ENCODE measurements around the gene ZMYND8.
A peak's percentile ranks its signal among the peaks of the same experiment; 100 is the strongest.
"Not testable (repeated sequence)": the region's sequence is repeated elsewhere in the genome, so short reads cannot be mapped to it uniquely, and the experiment has no call there.

The ZMYND8 gene

DNA sequence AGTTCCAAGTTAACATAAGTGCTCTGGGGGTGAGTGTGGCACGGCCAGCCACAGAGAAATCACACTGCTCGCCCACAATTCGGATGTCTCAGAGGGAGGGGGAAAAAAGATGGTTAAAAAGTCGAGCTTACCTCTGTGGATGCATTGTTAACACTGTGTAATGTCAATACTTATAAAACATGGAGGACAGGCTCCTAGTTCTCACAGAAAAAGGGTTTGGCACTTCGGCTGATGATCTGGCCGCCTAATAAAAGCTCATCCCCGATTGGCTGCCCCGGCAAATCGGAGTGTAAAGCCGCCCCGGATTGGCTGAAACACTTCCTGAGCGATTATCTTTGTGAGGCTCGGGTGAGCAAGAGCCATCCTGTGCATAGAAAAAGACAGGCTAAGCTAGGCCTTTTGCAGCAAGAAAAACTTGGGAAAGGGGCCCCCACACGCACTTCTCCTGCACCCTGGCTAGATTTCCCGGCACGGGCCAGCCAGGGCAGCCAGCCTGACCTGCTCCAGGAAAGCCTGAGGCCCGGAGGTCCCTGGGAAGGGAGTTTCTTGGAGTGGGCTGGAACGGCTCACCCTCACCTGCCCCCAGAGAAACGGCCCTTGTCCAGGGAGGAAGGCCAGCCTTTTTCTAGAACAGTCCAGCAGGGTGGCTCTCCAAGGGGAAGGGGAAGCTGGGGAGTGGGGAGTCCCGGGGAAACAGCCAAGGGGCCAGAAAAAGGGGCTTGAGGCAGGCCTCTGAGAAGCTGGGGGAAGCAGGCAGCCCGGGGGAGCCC lies at the start of gene ZMYND8:
Gene ZMYND8, minus strand, starts transcription at position 174 of the 770 bp plus-strand sequence. Its CDS starts 29 bp downstream, at position 145.
- peak; percentile 94 for DNase-seq

- no peak for DNase-seq
These were observed 49.4 kb upstream of the ZMYND8 start for GRCh38 chr20:47405775-47406325.

GRCh38 chr20:47400685-47401084 lies 44.2 kb upstream of the ZMYND8 start:
- DNase-seq: no peak

- DNase-seq: no peak
These were observed 41.3 kb upstream of the ZMYND8 start for GRCh38 chr20:47397652-47398301.

DNA sequence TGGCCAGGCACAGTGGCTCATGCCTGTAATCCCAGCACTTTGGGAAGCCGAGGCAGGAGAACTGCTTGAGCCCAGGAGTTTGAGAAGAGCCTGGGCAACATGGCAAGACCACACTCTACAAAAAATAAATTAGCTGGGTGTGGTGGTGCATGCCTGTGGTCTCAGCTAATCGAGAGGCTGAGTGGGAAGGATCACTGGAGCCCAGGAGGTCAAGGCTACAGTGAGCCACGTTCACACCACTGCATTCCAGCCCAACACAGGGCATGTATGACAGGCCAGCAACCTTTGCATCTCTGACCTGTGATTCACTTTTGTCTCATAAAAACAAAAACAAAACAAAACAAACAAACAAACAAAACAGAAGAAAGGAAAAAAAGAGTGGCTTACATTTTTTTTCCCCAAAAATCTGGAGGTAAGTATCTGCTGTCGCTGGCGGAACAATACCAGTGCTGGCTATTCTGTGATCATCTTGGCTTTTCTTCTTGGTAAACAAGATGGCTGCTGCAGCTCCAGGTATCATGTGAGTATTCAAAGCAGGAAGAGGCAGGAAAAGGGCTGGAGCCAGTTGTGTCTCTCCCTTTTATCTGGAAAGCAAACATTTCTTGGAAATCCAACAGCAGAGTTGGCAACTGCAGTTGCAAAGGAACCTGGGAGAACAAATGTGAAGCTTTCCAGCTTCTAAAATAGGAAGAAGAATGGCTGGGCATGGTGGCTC lies 40.4 kb upstream of the ZMYND8 start:
- DNase-seq: peak; percentile 44

GRCh38 chr20:47393796-47394514 lies 37.5 kb upstream of the ZMYND8 start:
- DNase-seq: not testable (repeated sequence)

GRCh38 chr20:47392721-47393073 lies 36.2 kb upstream of the ZMYND8 start:
- peak; percentile 56 for DNase-seq

- DNase-seq: peak; percentile 98
These were observed 35.7 kb upstream of the ZMYND8 start for GRCh38 chr20:47392015-47392720.

GRCh38 chr20:47391276-47392010 lies 34.9 kb upstream of the ZMYND8 start:
- no peak for DNase-seq

GRCh38 chr20:47389867-47390347 lies 33.4 kb upstream of the ZMYND8 start:
- DNase-seq: peak; percentile 84

- DNase-seq: not testable (repeated sequence)
These were observed 29.5 kb upstream of the ZMYND8 start for GRCh38 chr20:47385968-47386367.

DNA sequence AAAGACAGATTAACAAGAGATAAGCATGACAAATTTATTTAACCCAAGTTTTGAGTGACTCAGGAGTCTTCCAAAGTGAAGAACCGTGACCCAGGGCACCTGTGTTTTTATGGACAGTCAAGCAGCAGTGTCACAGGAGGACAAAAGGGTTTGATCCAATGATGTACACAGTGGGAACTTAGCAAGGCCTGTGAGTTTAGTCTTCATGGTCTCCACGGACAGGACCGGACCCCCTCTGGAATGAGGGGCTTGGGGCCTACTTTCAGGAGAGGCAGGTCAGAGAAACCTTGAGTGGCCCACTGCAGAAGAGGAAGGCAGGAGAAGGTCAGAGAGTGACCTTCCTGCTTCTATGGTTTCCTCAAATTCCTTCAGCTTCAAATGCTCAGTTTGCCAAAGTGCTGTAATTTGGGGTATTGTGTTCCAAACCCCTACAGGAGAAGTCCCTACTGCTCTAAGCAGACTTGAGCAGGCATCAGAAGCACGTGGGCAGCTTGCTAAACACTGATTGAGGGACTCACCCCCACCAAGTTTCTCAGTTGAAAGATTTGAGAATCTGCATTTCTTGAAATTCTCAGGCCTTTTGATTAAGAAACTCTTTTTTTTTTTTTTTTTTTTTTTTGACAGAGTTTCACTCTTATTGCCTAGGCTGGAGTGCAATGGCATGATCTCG lies 26.4 kb upstream of the ZMYND8 start:
- DNase-seq: no peak

DNA sequence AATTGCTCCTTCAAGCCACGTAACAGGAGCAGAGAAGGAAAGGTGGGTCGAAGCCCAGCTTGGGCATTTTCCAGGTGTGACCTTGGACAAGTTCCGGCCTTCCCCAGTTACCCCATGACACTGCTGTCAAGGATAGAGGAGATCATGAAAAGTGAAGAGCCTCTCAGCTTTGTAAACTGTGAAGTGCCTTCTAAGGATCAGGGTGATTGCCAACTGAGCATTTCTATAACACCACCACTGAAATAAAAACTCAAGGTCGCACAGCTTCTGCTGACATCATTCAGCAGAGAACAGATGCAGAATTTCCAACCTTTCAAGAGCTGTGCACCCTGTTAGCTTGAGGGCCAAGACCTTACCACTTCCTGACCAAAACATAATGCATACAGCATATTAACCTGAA lies 24.0 kb upstream of the ZMYND8 start:
- no peak for DNase-seq

DNA sequence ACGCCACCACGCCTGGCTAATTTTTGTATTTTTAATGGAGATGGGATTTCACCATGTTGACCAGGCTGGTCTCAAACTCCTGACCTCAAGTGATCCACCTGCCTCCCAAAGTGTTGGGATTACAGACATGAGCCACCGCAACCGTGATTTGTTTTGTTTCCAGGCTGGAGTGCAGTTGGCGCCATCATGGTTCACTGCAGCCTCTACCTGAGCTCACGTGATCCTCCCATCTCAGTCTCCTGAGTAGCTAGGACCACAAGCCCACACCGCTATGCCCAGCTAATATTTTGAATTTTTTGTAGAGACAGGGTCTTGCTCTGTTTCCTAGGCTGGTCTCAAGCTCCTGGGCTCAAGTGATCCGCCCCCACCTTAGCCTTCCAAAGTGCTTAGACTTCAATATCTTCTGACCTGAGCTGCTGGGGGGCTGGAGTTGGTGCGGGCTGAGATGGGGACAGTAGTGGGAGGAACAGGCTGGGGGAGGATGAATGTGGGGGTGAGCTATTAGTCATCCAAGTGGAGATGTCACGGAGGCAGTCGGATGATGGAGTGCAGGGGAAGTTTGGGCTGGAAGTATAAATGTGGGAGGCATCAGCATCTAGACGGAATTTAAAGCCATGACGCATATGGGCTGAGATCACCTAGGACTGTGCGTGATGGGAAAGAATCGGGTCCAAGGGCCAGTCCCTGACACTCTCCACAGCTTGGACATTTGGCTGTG lies 23.1 kb upstream of the ZMYND8 start:
- peak; percentile 91 for DNase-seq

DNA sequence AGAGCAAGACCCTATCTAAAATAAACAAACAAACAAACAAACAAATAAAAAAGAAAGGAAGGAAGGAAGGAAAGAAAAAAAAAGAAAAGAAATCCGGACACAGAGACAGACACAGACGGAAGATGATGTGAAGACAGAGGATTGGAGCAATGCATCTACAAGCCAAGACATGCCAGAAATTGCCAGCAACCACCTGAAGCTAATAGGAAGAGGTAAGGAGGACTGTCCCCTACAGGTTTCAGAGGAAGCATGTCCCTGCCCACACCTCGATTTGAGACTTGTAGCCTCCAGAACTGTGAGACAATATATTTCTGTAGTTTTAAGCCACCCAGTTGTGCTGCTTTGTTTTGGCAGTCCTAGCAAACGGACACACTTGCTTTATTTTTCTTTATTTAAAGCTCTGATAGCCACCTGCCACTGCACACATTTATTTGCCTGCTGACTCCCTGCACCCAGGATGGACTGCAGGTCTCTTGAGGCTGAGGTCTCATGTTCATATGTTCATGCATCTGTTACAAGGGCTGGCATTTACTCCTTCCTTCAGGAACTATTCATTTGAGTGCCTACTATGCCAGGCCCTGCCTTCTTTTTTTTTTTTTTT lies 20.7 kb upstream of the ZMYND8 start:
- no peak for DNase-seq

DNA sequence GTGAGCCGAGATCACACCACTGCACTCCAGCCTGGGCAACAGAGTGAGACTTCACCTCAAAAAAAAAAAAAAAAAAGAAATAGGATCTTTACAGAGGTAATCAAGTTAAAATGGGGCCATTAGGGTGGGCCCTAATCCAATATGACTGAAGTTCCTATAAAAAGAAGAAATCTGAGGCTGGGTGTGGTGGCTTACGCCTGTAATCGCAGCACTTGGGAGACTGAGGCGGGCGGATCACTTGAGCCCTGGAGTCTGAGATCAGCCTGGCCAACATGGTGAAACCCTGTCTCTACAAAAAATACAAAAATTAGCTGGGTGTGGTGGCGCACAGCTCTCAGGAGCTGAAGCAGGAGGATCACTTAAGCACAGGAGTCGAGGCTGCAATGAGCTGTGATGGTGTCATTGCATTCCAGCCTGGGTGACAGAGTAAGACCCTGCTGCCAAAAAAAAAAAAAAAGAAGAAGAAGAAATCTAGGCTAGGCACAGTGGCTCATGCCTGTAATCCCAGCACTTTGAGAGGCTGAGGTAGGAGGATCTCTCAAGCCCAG lies 19.7 kb upstream of the ZMYND8 start:
- not testable (repeated sequence) for DNase-seq

- DNase-seq: not testable (repeated sequence)
These were observed 17.6 kb upstream of the ZMYND8 start for GRCh38 chr20:47374121-47374520.

DNA sequence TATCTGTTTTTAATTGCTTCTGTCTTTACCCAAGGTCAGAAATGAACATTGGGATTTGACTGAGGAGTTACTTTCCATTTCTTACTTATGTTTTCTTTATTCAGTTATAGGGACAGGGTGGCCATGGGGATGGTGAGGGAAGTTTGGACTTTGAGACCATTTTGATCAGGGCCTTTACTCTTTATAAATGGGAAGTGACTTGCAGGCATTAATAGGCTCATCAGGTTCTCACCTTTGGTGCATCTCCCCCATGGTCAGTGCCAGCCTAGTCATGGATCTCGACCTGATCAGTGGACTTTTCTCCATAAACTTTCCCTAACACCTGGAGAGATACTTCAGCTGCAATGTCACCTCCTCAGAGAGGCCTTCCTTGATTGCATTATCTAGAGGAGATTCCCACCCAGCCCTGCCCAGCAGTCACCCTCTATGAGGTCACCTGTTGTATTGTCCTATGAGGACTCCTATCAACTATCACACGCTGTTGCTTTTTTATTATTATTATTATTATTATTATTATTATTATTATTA lies 16.8 kb upstream of the ZMYND8 start:
- DNase-seq: no peak
